Endometrial microvascular endothelial cells (primary cell): ENCODE measurements around the gene SLC33A1. TPM values are rescaled to one million over a fixed set of nuclear protein-coding genes. Genes with fewer than 3 reads are reported as not detected.

ENCODE experiments used
- in situ Hi-C: cut with HindIII; loops from 2 replicates; pipeline ENCODE4 v1.10.0; 2017; ENCODE audit warnings: low sequenced_read_pairs, low pct_unique_long_range_greater_than_20kb; ENCODE audit errors: inconsistent ontology term
- total RNA-seq: library from RNA; depleted of rRNA; stranded (reverse); fragments of >200 nt; gene quantifications from one replicate; pipeline ENCODE4 v1.2.3, GENCODE V29; 2015; ENCODE audit errors: inconsistent ontology term

SLC33A1 gene
- total RNA-seq, 1 donor from 2014 or later, result 29.8 TPM

DNA sequence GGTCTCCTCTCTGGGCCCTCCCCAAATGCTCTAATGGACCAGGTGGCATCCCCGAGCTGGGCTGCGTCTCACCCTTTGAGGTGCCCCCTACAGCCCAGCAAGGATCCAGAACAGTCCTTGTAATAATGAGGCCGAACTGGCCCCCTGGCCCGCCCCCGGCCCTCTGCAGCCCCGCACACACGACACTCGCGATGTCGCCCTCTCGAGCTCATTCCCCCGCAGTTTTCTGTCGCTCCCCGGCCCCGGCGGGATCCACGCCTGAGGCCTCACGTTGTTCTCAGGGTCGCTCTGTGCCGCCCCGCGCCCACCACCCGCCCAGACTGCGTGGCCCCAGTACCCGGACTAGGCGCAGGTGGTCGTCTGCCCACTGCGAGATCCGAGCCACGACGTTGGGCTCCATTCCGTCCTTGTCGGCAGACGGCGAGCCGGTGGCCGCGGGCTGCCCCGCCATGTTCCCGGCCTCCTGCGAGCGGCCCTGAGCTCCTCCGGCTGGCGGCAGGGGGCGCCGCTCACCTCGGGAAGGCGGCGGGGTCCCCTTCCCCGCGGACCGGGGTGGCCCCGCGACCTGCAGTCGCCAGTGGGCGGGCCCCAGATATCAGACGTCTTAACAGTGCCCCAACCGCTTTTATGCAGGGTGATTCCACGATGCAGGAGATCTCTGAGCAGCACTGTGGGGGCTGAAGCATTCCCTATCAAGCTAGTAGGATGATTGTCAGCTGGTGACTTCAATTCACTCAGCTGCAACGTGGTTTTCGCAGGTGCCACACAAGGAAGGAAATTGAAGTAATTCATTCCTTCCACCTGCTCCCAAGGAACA is 48.2 kb downstream of the SLC33A1 start, which contains the start of gene C3orf33:
Gene C3orf33 (minus strand): TSS at position 477 of the 817 bp plus-strand sequence. CDS start 26 bp downstream, at position 451.
- in situ Hi-C loops, result no loop called here

DNA sequence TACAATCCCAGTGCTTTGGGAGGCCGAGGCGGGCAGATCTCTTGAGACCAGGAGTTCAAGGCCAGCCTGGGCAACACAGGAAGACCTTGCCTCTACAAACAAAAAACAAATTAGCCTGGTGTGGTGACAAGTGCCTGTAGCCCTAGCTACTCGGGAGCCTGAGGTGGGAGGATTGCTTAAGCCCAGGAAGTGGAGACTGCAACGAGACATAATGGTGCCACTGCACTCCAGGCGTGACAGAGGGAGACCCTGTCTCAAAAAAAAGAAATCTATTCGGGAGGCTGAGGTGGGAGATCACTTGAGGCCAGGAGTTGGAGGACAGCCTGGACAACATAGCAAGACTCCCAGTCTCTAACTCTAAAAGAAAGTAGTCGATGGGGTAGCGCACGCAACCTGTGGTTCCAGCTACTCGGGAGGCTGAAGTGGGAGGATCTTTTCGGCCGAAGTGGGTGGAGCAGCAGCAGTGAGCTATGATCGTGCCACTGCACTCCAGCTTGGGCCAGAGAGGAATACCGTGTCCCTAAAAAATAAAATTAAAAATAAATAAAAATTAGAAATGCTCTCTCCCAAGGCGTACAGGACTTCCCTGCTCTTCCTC is 48.9 kb downstream of the SLC33A1 start:
- in situ Hi-C loops, result no loop called here

DNA sequence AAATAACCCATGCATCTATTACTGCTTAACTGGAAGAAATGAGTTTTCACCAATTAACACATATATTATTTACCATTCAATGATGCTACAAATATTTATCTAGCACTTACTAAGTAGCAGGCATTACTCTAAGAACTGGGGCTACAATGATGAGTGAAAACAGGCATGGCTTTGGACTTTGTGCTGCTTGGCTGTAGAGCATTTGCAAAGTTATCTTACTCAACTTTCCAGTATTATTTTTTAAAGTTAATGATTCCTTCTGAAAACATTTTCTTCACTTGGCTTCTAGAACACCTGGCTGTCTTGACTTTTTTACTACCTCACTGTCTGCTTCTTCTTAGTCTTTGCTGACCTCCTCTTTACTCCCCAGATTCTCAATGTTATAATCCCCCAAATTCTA is 49.9 kb downstream of the SLC33A1 start:
- in situ Hi-C loops, result no loop called here

DNA sequence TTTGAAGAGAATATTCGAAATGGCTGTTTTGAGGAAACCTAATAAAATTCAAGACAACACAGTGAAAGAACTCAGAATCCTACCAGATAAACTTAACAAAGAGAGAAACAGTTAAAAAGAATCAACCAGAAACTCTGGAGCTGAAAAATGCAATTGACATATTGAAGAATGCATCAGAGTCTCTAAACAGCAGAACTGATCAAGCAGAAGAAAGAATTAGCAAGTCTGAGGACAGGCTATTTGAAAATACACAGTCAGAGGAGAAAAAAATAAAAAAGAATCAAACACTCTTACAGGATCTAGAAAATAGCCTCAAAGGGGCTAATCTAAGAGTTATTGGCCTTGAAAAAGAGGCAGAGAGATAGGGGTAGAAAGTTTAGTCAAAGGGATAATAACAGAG is 61.7 kb downstream of the SLC33A1 start:
- in situ Hi-C loops, result no loop called here

DNA sequence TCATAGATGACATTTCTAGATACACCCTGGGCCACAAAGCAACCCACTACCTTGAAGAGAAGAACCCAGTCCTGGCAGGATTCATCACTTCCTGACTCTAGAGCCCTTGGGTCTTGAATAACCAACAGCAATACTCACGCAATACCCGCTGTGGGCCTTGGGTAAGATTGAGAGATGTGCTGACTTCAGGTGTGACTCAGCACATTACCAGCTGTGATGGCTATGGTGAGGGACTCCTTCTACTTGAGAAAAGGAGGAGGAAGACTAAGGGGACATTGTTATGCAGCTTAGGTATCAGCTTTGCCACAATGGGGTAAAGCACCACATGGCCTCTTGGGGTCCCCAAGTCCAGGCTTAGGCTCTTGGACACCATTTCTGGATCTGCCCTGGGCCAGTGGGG is 63.0 kb downstream of the SLC33A1 start:
- in situ Hi-C loops, result no loop called here

DNA sequence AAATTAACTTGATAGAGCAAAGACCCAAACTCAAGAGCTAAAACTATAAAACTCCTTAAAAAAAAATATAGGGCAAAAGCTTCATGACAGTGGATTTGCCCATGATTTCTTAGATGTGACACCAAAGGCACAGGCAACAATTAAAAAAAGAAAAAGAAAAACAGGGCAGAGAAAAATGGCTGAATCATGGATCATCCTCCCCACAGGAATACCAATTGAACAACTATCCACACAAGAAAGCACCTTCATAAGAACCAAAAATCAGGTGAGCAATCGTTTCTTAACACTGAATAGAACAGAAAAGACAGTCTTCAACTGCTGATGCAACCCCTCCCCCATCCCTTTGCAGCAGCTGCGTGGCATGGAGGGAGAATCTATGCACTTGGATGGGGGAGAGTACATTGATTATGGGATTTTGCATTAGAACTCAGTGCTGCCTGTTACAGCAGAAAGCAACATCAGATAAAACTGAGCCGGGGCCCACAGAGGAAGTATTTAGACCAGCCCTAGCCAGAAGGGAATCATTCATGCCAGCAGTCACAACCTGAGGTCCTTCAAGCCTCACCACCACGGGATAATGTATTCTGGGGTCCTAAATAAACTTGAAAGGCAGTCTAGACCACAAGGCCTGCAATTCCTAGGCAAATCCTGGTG is 63.8 kb downstream of the SLC33A1 start:
- in situ Hi-C loops, result no loop called here

DNA sequence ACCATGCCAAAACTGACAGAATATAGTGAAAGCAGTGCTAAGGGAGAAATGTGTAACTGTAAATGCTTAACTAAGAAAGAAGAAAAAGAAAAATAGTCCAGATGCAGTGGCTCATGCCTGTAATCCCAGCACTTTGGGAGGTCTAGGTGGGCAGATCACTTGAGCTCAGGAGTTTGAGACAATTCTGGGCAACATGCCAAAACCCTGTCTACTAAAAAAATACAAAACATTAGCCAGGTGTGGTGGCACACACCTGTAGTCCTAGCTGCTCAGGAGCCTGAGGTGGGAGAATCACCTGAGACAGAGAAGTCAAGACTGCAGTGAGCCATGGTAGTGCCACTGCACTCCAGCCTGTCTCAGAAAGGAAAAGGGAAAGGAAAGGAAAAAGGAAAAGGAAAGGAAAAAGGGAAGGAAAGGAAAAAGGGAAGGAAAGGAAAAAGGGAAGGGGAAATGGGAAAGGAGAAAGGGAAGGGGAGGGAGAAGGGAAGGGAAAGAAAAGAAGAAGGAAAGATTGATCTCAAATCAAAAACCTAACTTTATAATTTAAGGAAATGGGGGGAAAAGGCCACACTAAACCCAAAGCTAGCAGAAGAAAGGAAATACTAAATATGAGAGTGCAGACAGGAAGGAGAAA is 68.4 kb downstream of the SLC33A1 start:
- in situ Hi-C loops, result no loop called here

DNA sequence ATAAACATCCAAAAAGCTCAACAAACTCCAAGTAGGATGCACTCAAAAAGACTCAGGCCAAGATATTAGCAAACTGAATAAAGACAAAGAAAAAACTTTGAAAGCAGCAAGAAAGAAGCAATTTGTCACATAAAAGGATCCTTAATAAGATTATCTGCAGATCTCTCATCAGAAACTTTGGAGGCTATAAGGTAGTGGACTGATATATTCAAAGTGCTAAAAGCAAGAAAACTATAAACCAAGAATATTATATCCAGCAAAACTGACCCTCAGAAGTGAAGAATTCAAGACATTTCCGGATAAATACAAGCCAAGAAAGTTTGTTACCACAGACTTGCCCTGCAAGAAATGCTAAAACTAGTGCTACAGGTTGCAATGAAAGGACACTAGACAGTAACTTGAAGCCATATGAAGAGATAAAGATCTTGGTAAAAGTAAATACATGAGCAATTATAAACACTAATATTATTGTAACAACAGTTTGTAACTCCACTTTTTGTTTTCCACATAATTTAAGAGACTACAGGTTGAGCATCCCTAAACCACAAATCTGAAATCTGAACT is 71.8 kb downstream of the SLC33A1 start:
- in situ Hi-C loops, result no loop called here

DNA sequence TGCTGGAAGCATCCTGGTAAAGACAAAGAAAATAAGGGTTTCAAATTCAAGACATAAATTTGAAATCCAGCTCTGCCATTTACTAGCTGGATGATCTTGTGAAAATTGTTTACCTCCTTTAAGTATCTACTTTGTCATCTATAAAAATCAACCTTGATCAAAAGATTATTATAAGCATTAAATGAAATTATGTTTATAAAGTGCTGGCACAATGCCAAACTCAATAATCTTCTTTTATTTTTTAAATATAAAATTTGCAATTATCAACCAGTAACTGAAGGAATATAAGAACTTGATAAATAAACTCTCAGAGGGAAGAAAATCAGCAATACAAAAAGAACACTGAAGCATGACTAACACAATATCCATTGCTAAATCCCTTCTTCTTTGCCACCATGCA is 73.9 kb downstream of the SLC33A1 start:
- in situ Hi-C loops, result no loop called here

DNA sequence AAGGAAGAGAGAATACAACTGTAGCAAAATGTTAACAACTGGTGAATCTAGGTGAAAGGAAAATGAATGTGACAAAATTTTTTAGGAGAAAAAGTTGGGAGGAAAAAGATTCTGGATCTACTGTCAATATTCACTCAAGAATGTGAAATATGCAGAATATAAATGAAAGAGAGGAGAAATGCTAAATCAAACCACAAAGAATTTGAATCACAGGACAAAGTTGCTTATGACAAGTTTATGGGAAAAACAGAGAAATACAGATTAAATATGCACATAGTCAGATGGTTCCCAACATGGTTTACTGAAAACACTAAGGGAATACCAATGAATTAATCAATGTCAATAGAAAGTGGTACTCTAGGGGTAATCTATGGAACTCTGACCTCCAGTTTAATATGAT is 75.8 kb downstream of the SLC33A1 start:
- in situ Hi-C loops, result no loop called here

DNA sequence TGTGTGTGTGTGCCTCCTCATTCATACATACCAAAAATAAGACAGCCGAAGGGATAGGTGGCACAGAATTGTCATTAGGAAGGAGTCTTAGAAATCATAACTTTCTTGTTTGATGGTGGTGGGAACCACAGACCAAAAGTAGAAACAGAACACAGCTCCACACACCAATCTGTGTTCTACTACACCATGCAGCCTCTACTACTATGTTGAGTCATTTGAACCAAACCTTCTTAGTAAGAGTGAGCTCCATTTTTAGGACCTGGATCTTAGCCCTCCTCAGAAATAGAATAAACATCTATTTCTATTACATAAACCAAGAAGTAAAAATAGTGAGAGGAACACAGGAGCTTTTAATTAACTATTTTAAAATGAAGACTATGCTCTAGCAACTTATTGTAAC is 81.4 kb downstream of the SLC33A1 start:
- in situ Hi-C loops, result no loop called here

DNA sequence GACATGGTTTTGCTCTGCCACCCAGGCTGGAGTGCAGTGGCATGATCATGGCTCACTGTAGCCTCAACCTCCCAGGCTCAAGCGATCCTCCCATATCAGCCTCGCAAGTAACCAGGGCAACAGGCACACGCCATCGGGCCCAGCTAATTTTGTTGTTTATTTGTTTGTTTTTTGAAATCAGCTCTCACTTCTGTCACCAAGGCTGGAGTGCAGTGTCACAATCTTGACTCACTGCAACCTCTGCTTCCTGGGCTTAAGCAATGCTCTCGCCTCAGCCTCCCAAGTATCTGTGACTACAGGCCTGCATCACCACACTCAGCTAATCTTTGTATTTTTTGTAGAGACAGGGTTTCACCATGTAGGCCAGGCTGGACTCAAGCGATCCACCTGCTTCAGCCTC is 83.1 kb downstream of the SLC33A1 start:
- in situ Hi-C loops, result no loop called here

Other genes with a start within 250 kb of the SLC33A1 start
- gene PLCH1, start 109.4 kb downstream of the SLC33A1 start, total RNA-seq, result not detected
- 0.65 TPM for gene C3orf33, start 48.1 kb downstream of the SLC33A1 start, total RNA-seq
- gene GMPS, start 16.2 kb upstream of the SLC33A1 start, total RNA-seq, result 60.0 TPM